ENCODE data around the gene ABCA5. TPM values are rescaled to one million over a fixed set of nuclear protein-coding genes. Genes with fewer than 3 reads are reported as not detected.
A peak's percentile ranks its signal among the peaks of the same experiment; 100 is the strongest.
"Not testable (repeated sequence)": the region's sequence is repeated elsewhere in the genome, so short reads cannot be mapped to it uniquely, and the experiment has no call there.

The ABCA5 gene
- polyA plus RNA-seq, 1 of the 3 experiments (the other 2 are of a cell fraction) = 2.0 TPM

GRCh38 chr17:69300222-69300621 lies 26.7 kb downstream of the ABCA5 start:
- H4K20me1 ChIP-seq (ENCODE audit: insufficient read depth) = no peaks in the 10 kb centered on the region
- no peak for DNase-seq
- no peaks in the 10 kb centered on the region for H3K27me3 ChIP-seq (ENCODE audit: insufficient read depth)
- H3K4me2 ChIP-seq = no peak overlapping the region
- no peaks in the 10 kb centered on the region for H3F3A ChIP-seq (replicated peaks; ENCODE audit: insufficient read depth)
- ChIA-PET POLR2A (no interaction called here), CTCF (no interaction called here)
- 100% methylated on average over 3 of the region's 3 CpGs for WGBS (ENCODE audit: low lambda C conversion rate)
- no peak for TF ChIP-seq CTCF (IDR thresholded peaks at IDR 0.05)
- TF ChIP-seq, protein P1, sequence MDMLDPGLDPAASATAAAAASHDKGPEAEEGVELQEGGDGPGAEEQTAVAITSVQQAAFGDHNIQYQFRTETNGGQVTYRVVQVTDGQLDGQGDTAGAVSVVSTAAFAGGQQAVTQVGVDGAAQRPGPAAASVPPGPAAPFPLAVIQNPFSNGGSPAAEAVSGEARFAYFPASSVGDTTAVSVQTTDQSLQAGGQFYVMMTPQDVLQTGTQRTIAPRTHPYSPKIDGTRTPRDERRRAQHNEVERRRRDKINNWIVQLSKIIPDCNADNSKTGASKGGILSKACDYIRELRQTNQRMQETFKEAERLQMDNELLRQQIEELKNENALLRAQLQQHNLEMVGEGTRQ (IDR thresholded peaks at IDR 0.05; ENCODE audit: borderline replicate concordance, low read depth, low read length) = no peak
- no peak for TF ChIP-seq PBX3 (IDR thresholded peaks at IDR 0.05)
- no peak for TF ChIP-seq REST (IDR thresholded peaks at IDR 0.05; ENCODE audit: low read depth, low read length)
- H3K9me3 ChIP-seq = no peaks in the 10 kb centered on the region
- no peaks in the 10 kb centered on the region for H3K79me2 ChIP-seq (ENCODE audit: insufficient read depth)
- no peak overlapping the region for H3K27ac ChIP-seq (ENCODE audit: low read depth in 2 of 2, low read length in 1 of 2)
- H3K4me3 ChIP-seq (ENCODE audit: low read depth in 2 of 2, low read length in 1 of 2) = no peak overlapping the region
- H3K9ac ChIP-seq = no peak overlapping the region
- H3K4me1 ChIP-seq (ENCODE audit: control insufficient read depth in 1 of 2, insufficient read depth in 2 of 2, low read depth in 1 of 2, low read length in 1 of 2) = no peaks in the 10 kb centered on the region
- no peaks in the 10 kb centered on the region for H3K9me2 ChIP-seq
- no peak overlapping the region for H2AFZ ChIP-seq (ENCODE audit: low read depth)
- H3K36me3 ChIP-seq (replicated peaks in 1 of 2; ENCODE audit: control insufficient read depth in 1 of 2, insufficient read depth in 2 of 2, low read length in 1 of 2) = peaks cover 0 to 8% of the 10 kb centered on the region in 2 experiments

GRCh38 chr17:69298120-69298722 lies 28.7 kb downstream of the ABCA5 start:
- H3K9me2 ChIP-seq; H3K9ac ChIP-seq; POLR2A ChIA-PET; H3K27me3 ChIP-seq (ENCODE audit: insufficient read depth); CTCF ChIA-PET; H3K79me2 ChIP-seq (ENCODE audit: insufficient read depth); H4K20me1 ChIP-seq (ENCODE audit: insufficient read depth); DNase-seq; H3K4me3 ChIP-seq (ENCODE audit: low read depth in 2 of 2, low read length in 1 of 2); H3K27ac ChIP-seq (ENCODE audit: low read depth in 2 of 2, low read length in 1 of 2); H3F3A ChIP-seq (replicated peaks; ENCODE audit: insufficient read depth); H2AFZ ChIP-seq (ENCODE audit: low read depth); H3K4me1 ChIP-seq (ENCODE audit: control insufficient read depth in 1 of 2, insufficient read depth in 2 of 2, low read depth in 1 of 2, low read length in 1 of 2); H3K4me2 ChIP-seq; H3K9me3 ChIP-seq: not testable (repeated sequence)
- peaks cover 0 to 15% of the 10 kb centered on the region in 2 experiments for H3K36me3 ChIP-seq (replicated peaks in 1 of 2; ENCODE audit: control insufficient read depth in 1 of 2, insufficient read depth in 2 of 2, low read length in 1 of 2)
- 84% methylated on average over 3 of the region's 3 CpGs for WGBS (ENCODE audit: low lambda C conversion rate)
- TF ChIP-seq NFIC (IDR thresholded peaks at IDR 0.05; ENCODE audit: borderline replicate concordance) = peak; percentile 25; the same call in 1 of the 2 replicates

Data from SK-N-SH (cell line).